Measurements from ENCODE around the gene SLC1A5.

DNA sequence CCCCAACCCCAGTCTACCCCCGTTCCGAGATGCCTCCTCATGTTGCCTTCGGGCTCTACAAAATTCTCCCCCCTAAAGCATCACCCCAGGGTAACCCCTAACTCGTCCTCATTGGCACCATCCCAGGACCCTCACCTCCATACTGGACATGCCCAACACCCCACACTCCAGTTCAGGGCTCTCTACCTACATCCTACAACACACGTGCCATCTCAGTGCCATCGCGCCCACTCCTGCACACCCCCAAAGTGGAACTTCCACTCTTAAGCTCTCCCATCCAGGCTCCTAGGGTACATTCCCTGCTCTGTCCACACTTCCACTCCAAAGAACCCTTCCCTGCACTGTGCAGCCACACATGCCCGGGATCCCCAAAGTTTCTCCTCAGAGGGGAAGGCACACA lies 43.4 kb downstream of the SLC1A5 start:
- TF ChIP-seq, protein P1, sequence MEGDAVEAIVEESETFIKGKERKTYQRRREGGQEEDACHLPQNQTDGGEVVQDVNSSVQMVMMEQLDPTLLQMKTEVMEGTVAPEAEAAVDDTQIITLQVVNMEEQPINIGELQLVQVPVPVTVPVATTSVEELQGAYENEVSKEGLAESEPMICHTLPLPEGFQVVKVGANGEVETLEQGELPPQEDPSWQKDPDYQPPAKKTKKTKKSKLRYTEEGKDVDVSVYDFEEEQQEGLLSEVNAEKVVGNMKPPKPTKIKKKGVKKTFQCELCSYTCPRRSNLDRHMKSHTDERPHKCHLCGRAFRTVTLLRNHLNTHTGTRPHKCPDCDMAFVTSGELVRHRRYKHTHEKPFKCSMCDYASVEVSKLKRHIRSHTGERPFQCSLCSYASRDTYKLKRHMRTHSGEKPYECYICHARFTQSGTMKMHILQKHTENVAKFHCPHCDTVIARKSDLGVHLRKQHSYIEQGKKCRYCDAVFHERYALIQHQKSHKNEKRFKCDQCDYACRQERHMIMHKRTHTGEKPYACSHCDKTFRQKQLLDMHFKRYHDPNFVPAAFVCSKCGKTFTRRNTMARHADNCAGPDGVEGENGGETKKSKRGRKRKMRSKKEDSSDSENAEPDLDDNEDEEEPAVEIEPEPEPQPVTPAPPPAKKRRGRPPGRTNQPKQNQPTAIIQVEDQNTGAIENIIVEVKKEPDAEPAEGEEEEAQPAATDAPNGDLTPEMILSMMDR (IDR thresholded peaks at IDR 0.05): no peak
- no peak for TF ChIP-seq POLR2A (IDR thresholded peaks at IDR 0.05)

All from esophagus squamous epithelium (tissue), 4 donors.